SK-N-SH (cell line): ENCODE measurements around the gene LRP10. TPM values are rescaled to one million over a fixed set of nuclear protein-coding genes. Genes with fewer than 3 reads are reported as not detected.

Experiments
- CTCF ChIA-PET: fragments of 300-600, 350-600 bp; formaldehyde crosslinking; extraction: SDS; loops from one replicate; lab custom pipeline; 2021; lab: Yijun Ruan, JAX
- POLR2A ChIA-PET: fragments of 350-600 bp; sonication (Branson Sonifier 250); formaldehyde crosslinking; extraction: SDS; loops from one replicate; lab custom pipeline; 2020; ENCODE audit warnings: antibody characterized with exemption, inconsistent platforms; lab: Yijun Ruan, JAX
- DNase-seq: peaks from one replicate; pipeline ENCODE4 v3.0.0; 2012
- H2AFZ ChIP-seq: fragments of 200-600 bp; sonication (generic); 2 replicates; pipeline ENCODE4 v1.8.1; 2016; ENCODE audit warnings: antibody characterized with exemption, mild to moderate bottlenecking, low read depth
- H3F3A ChIP-seq: fragments of 200-600 bp; sonication (generic); replicated peaks from 2 replicates; pipeline ENCODE3; 2016; ENCODE audit warnings: antibody characterized with exemption, mild to moderate bottlenecking; ENCODE audit not compliant: insufficient read depth
- H3K27ac ChIP-seq, 2 experiments: fragments of 200-500 bp in 1 of 2; fragments of 200-600 bp in 1 of 2; sonication (Bioruptor generic) in 1 of 2; sonication (generic), shearing (Covaris generic) in 1 of 2; 2 replicates each; pipeline versions ENCODE4 v1.5.1 to v1.6.1; 2014 to 2016; ENCODE audit warnings: low read depth in 2 of 2, inconsistent platforms in 1 of 2, low read length in 1 of 2, mild to moderate bottlenecking in 1 of 2, mixed read lengths in 1 of 2
- H3K27me3 ChIP-seq: fragments of 200-600 bp; sonication (generic), shearing (Covaris generic); 2 replicates; pipeline ENCODE4 v1.6.1; 2016; ENCODE audit warnings: mixed run types; ENCODE audit not compliant: insufficient read depth
- H3K36me3 ChIP-seq, 2 experiments: fragments of 200-500 bp in 1 of 2; fragments of 200-600 bp in 1 of 2; sonication (Bioruptor generic) in 1 of 2; sonication (generic) in 1 of 2; replicated peaks in 1 of 2; 2 replicates each; pipeline versions ENCODE3 to v1.5.1; 2014 to 2016; ENCODE audit warnings: low read length in 1 of 2, mild to moderate bottlenecking in 1 of 2; ENCODE audit not compliant: insufficient read depth in 2 of 2, control insufficient read depth in 1 of 2
- H3K4me1 ChIP-seq, 2 experiments: fragments of 200-500 bp in 1 of 2; fragments of 200-600 bp in 1 of 2; sonication (Bioruptor generic) in 1 of 2; sonication (generic), shearing (Covaris generic) in 1 of 2; 2 replicates each; pipeline versions ENCODE4 v1.5.1 to v1.6.1; 2014 to 2016; ENCODE audit warnings: low read depth in 1 of 2, low read length in 1 of 2, mixed run types in 1 of 2; ENCODE audit not compliant: insufficient read depth in 2 of 2, control insufficient read depth in 1 of 2
- H3K4me2 ChIP-seq: fragments of 200-600 bp; sonication (generic), shearing (Covaris generic); 2 replicates; pipeline ENCODE4 v1.6.1; 2017; ENCODE audit warnings: mixed run types
- H3K4me3 ChIP-seq, 2 experiments: fragments of 200-500 bp in 1 of 2; fragments of 200-600 bp in 1 of 2; sonication (Bioruptor generic) in 1 of 2; sonication (generic), shearing (Covaris generic) in 1 of 2; 2 replicates each; pipeline versions ENCODE4 v1.5.1 to v1.8.1; 2014 to 2016; ENCODE audit warnings: low read depth in 2 of 2, inconsistent platforms in 1 of 2, low read length in 1 of 2, mild to moderate bottlenecking in 1 of 2, mixed read lengths in 1 of 2, moderate library complexity in 1 of 2
- H3K79me2 ChIP-seq: fragments of 200-600 bp; sonication (generic); 2 replicates; pipeline ENCODE4 v1.8.1; 2017; ENCODE audit warnings: mild to moderate bottlenecking; ENCODE audit not compliant: insufficient read depth
- H3K9ac ChIP-seq: fragments of 200-600 bp; sonication (generic); 2 replicates; pipeline ENCODE4 v1.6.1; 2017; ENCODE audit warnings: mixed run types
- H3K9me2 ChIP-seq: fragments of 200-600 bp; sonication (generic); 2 replicates; pipeline ENCODE4 v1.6.1; 2017; ENCODE audit warnings: mixed run types
- H3K9me3 ChIP-seq: fragments of 200-600 bp; sonication (generic); 2 replicates; pipeline ENCODE4 v1.6.1; 2017; ENCODE audit warnings: mixed run types, mild to moderate bottlenecking, moderate library complexity
- H4K20me1 ChIP-seq: fragments of 200-600 bp; sonication (generic); 2 replicates; pipeline ENCODE4 v1.6.1; 2017; ENCODE audit warnings: mild to moderate bottlenecking, mixed run types; ENCODE audit not compliant: insufficient read depth
- CHD2 ChIP-seq: fragments of 150-350 bp; IDR thresholded peaks from 2 replicates; pipeline ENCODE4 v1.6.1; 2018; ENCODE audit warnings: low read length; ENCODE audit not compliant: partially characterized antibody
- ELF1 ChIP-seq: IDR thresholded peaks from 2 replicates; pipeline ENCODE4 v1.4.0; 2012
- EP300 ChIP-seq, 2 experiments: IDR thresholded peaks; 2 replicates each; pipeline versions ENCODE4 v1.4.0 to v1.6.1; 2012; ENCODE audit warnings: borderline replicate concordance in 1 of 2, low read depth in 1 of 2, low read length in 1 of 2
- EZH2phosphoT487 ChIP-seq: fragments of 200-600 bp; sonication (generic); IDR thresholded peaks from 2 replicates; pipeline ENCODE4 v1.6.1; 2017; ENCODE audit warnings: low read depth, mixed run types, mild to moderate bottlenecking, antibody characterized with exemption, moderate library complexity, borderline replicate concordance
- FOSL2 ChIP-seq: IDR thresholded peaks from 2 replicates; pipeline ENCODE4 v1.4.0; 2012; ENCODE audit warnings: low read depth, mild to moderate bottlenecking, moderate library complexity, borderline replicate concordance
- FOXJ3 ChIP-seq: sonication (generic); formaldehyde crosslinking; IDR thresholded peaks from 2 replicates; pipeline ENCODE4 v1.5.1; 2020; ENCODE audit warnings: mild to moderate bottlenecking, missing genetic modification reagents
- FOXM1 ChIP-seq: IDR thresholded peaks from 2 replicates; pipeline ENCODE4 v1.4.0; 2012; ENCODE audit warnings: low read depth, mild to moderate bottlenecking
- MEF2A ChIP-seq: IDR thresholded peaks from 2 replicates; pipeline ENCODE4 v1.4.0; 2012; ENCODE audit warnings: low read depth, borderline replicate concordance
- POLR2AphosphoS5 ChIP-seq: IDR thresholded peaks from 2 replicates; pipeline ENCODE4 v1.6.1; 2012; ENCODE audit warnings: low read depth, low read length
- RCOR1 ChIP-seq: fragments of 150-350 bp; IDR thresholded peaks from 2 replicates; pipeline ENCODE4 v1.6.1; 2017; ENCODE audit warnings: antibody characterized with exemption, low read length
- RXRA ChIP-seq: IDR thresholded peaks from 2 replicates; pipeline ENCODE4 v1.4.0; 2012; ENCODE audit warnings: low read depth, mild to moderate bottlenecking, borderline replicate concordance
- TAF1 ChIP-seq: IDR thresholded peaks from 2 replicates; pipeline ENCODE4 v1.6.1; 2012; ENCODE audit warnings: low read depth, mild to moderate bottlenecking, low read length, moderate library complexity, borderline replicate concordance
- TCF12 ChIP-seq: IDR thresholded peaks from 2 replicates; pipeline ENCODE4 v1.4.0; 2012
- TEAD4 ChIP-seq: IDR thresholded peaks from 2 replicates; pipeline ENCODE4 v1.4.0; 2012; ENCODE audit warnings: mild to moderate bottlenecking, borderline replicate concordance; ENCODE audit not compliant: insufficient read depth
- WGBS: methylation state at CpG from one replicate; pipeline ENCODE4 v1.1.6; 2017; ENCODE audit warnings: low lambda C conversion rate; 5-methylcytosine and 5-hydroxymethylcytosine counted together
- polyA plus RNA-seq, 3 experiments: library from polyadenylated mRNA; depleted of rRNA; stranded (reverse); fragments of >200 nt; gene quantifications; 2 replicates each; pipeline ENCODE4 v1.2.3, GENCODE V29; 2012
- TF ChIP-seq, protein P1 (sequence below): IDR thresholded peaks from 2 replicates; pipeline ENCODE4 v1.6.1; 2012; ENCODE audit warnings: mild to moderate bottlenecking, low read depth, low read length, moderate library complexity
- TF ChIP-seq, protein P2 (sequence below): IDR thresholded peaks from 2 replicates; pipeline ENCODE4 v1.4.0; 2012; ENCODE audit warnings: low read depth, borderline replicate concordance
- TF ChIP-seq, protein P3 (sequence below): fragments of 200-600 bp; sonication (generic); IDR thresholded peaks from 2 replicates; pipeline ENCODE4 v1.6.1; 2017; ENCODE audit warnings: antibody characterized with exemption, mild to moderate bottlenecking, moderate library complexity
- TF ChIP-seq, protein P4 (sequence below): IDR thresholded peaks from 2 replicates; pipeline ENCODE4 v1.4.0; 2012; ENCODE audit warnings: low read depth, borderline replicate concordance
- TF ChIP-seq, protein P5 (sequence below): fragments of 150-350 bp; IDR thresholded peaks from 2 replicates; pipeline ENCODE4 v1.6.1; 2016; ENCODE audit warnings: mild to moderate bottlenecking, low read depth, low read length
- TF ChIP-seq, protein P6 (sequence below): fragments of 150-350 bp; IDR thresholded peaks from 2 replicates; pipeline ENCODE4 v1.6.1; 2017; ENCODE audit warnings: antibody characterized with exemption, low read length, low read depth, borderline replicate concordance

Gene LRP10
- polyA plus RNA-seq, 1 of the 3 experiments (the other 2 are of a cell fraction) = 117 TPM

DNA sequence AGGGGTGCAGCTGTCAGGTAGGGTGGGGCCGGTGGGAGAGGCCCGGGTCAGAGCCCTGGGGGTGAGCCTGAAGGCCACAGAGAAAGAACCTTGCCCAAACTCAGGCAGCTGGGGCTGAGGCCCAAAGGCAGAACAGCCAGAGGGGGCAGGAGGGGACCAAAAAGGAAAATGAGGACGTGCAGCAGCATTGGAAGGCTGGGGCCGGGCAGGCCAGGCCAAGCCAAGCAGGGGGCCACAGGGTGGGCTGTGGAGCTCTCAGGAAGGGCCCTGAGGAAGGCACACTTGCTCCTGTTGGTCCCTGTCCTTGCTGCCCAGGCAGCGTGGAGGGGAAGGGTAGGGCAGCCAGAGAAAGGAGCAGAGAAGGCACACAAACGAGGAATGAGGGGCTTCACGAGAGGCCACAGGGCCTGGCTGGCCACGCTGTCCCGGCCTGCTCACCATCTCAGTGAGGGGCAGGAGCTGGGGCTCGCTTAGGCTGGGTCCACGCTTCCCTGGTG lies 24.7 kb upstream of the LRP10 start:
- H3K4me2 ChIP-seq = no peak overlapping the region
- peak overlapping the region in 1 of 2 experiments; percentile 28; a peak in 1 of 4 replicates for H3K27ac ChIP-seq
- peaks cover 0 to 9% of the 10 kb centered on the region in 2 experiments for H3K36me3 ChIP-seq
- no peaks in the 10 kb centered on the region for H3K9me2 ChIP-seq
- CTCF ChIA-PET = interaction anchor here (1.5 to 18.5 kb wide), 4 partner anchors 10 to 290 kb away, joined by 3 to 472 read pairs (median 22); partner anchors contain the start of genes MMP14, MRPL52 and SLC7A7
- no peaks in the 10 kb centered on the region for H3K27me3 ChIP-seq
- no peaks in the 10 kb centered on the region for H3K9me3 ChIP-seq
- peaks cover 18% of the 10 kb centered on the region for H3F3A ChIP-seq
- WGBS = 80% methylated on average over 5 of the region's 11 CpGs
- POLR2A ChIA-PET = interaction anchor here (1.3 kb wide), 1 partner anchor 11 kb away, joined by 3 read pairs; no protein-coding TSS in a partner anchor
- H3K9ac ChIP-seq = no peak overlapping the region
- H3K4me3 ChIP-seq = no peak overlapping the region
- TF ChIP-seq, protein P1, sequence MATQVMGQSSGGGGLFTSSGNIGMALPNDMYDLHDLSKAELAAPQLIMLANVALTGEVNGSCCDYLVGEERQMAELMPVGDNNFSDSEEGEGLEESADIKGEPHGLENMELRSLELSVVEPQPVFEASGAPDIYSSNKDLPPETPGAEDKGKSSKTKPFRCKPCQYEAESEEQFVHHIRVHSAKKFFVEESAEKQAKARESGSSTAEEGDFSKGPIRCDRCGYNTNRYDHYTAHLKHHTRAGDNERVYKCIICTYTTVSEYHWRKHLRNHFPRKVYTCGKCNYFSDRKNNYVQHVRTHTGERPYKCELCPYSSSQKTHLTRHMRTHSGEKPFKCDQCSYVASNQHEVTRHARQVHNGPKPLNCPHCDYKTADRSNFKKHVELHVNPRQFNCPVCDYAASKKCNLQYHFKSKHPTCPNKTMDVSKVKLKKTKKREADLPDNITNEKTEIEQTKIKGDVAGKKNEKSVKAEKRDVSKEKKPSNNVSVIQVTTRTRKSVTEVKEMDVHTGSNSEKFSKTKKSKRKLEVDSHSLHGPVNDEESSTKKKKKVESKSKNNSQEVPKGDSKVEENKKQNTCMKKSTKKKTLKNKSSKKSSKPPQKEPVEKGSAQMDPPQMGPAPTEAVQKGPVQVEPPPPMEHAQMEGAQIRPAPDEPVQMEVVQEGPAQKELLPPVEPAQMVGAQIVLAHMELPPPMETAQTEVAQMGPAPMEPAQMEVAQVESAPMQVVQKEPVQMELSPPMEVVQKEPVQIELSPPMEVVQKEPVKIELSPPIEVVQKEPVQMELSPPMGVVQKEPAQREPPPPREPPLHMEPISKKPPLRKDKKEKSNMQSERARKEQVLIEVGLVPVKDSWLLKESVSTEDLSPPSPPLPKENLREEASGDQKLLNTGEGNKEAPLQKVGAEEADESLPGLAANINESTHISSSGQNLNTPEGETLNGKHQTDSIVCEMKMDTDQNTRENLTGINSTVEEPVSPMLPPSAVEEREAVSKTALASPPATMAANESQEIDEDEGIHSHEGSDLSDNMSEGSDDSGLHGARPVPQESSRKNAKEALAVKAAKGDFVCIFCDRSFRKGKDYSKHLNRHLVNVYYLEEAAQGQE = no peak
- TF ChIP-seq, protein P2, sequence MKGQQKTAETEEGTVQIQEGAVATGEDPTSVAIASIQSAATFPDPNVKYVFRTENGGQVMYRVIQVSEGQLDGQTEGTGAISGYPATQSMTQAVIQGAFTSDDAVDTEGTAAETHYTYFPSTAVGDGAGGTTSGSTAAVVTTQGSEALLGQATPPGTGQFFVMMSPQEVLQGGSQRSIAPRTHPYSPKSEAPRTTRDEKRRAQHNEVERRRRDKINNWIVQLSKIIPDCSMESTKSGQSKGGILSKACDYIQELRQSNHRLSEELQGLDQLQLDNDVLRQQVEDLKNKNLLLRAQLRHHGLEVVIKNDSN = no peak
- TF ChIP-seq FOXJ3 (CRISPR knock-in tag) (no peak), CHD2 (no peak), RCOR1 (no peak), ELF1 (no peak), RXRA (no peak), TAF1 (no peak), FOXM1 (no peak), FOSL2 (no peak), EZH2phosphoT487 (no peak), MEF2A (no peak), TCF12 (no peak), POLR2AphosphoS5 (no peak), EP300 (IDR thresholded peaks at IDR 0.05; ENCODE audit: borderline replicate concordance in 1 of 2, low read depth in 1 of 2, low read length in 1 of 2) (no peak), TEAD4 (no peak)
- TF ChIP-seq, protein P3, sequence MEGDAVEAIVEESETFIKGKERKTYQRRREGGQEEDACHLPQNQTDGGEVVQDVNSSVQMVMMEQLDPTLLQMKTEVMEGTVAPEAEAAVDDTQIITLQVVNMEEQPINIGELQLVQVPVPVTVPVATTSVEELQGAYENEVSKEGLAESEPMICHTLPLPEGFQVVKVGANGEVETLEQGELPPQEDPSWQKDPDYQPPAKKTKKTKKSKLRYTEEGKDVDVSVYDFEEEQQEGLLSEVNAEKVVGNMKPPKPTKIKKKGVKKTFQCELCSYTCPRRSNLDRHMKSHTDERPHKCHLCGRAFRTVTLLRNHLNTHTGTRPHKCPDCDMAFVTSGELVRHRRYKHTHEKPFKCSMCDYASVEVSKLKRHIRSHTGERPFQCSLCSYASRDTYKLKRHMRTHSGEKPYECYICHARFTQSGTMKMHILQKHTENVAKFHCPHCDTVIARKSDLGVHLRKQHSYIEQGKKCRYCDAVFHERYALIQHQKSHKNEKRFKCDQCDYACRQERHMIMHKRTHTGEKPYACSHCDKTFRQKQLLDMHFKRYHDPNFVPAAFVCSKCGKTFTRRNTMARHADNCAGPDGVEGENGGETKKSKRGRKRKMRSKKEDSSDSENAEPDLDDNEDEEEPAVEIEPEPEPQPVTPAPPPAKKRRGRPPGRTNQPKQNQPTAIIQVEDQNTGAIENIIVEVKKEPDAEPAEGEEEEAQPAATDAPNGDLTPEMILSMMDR = no peak
- TF ChIP-seq, protein P4, sequence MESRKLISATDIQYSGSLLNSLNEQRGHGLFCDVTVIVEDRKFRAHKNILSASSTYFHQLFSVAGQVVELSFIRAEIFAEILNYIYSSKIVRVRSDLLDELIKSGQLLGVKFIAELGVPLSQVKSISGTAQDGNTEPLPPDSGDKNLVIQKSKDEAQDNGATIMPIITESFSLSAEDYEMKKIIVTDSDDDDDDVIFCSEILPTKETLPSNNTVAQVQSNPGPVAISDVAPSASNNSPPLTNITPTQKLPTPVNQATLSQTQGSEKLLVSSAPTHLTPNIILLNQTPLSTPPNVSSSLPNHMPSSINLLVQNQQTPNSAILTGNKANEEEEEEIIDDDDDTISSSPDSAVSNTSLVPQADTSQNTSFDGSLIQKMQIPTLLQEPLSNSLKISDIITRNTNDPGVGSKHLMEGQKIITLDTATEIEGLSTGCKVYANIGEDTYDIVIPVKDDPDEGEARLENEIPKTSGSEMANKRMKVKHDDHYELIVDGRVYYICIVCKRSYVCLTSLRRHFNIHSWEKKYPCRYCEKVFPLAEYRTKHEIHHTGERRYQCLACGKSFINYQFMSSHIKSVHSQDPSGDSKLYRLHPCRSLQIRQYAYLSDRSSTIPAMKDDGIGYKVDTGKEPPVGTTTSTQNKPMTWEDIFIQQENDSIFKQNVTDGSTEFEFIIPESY = no peak
- TF ChIP-seq, protein P5, sequence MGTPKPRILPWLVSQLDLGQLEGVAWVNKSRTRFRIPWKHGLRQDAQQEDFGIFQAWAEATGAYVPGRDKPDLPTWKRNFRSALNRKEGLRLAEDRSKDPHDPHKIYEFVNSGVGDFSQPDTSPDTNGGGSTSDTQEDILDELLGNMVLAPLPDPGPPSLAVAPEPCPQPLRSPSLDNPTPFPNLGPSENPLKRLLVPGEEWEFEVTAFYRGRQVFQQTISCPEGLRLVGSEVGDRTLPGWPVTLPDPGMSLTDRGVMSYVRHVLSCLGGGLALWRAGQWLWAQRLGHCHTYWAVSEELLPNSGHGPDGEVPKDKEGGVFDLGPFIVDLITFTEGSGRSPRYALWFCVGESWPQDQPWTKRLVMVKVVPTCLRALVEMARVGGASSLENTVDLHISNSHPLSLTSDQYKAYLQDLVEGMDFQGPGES = no peak
- TF ChIP-seq, protein P6, sequence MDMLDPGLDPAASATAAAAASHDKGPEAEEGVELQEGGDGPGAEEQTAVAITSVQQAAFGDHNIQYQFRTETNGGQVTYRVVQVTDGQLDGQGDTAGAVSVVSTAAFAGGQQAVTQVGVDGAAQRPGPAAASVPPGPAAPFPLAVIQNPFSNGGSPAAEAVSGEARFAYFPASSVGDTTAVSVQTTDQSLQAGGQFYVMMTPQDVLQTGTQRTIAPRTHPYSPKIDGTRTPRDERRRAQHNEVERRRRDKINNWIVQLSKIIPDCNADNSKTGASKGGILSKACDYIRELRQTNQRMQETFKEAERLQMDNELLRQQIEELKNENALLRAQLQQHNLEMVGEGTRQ = no peak
- H4K20me1 ChIP-seq = no peaks in the 10 kb centered on the region
- DNase-seq = peak; percentile 20
- H2AFZ ChIP-seq = no peak overlapping the region
- no peaks in the 10 kb centered on the region; the same call in 1 of the 2 replicates for H3K79me2 ChIP-seq
- peaks cover 26 to 36% of the 10 kb centered on the region in 2 experiments for H3K4me1 ChIP-seq
